Measurements from ENCODE around the gene MLST8. TPM values are rescaled to one million over a fixed set of nuclear protein-coding genes. Genes with fewer than 3 reads are reported as not detected.
A peak's percentile ranks its signal among the peaks of the same experiment; 100 is the strongest.

Gene MLST8
- total and polyA plus RNA-seq, 2 donors (not counting 3 experiments of a cell fraction or from before 2014, with no cell fraction given) = 36.9 to 129 TPM

GRCh38 chr16:2236337-2237101 is 31.3 kb downstream of the MLST8 start, which contains the start of gene DNASE1L2:
Gene DNASE1L2, plus strand, starts transcription at chr16:2236444. Its CDS starts 373 bp downstream, at chr16:2236817.
- TF ChIP-seq MAX (IDR thresholded peaks at IDR 0.05; ENCODE audit: insufficient read depth, insufficient read length) (no peak), JUN (IDR thresholded peaks at IDR 0.05; ENCODE audit: borderline replicate concordance, insufficient read depth, insufficient read length, low read depth) (no peak), EZH2 (IDR thresholded peaks at IDR 0.05; ENCODE audit: borderline replicate concordance, low read depth, low read length, severe bottlenecking) (no peak)
- H3K79me2 ChIP-seq (ENCODE audit: control insufficient read depth, insufficient read depth, low read length) = no peaks in the 10 kb centered on the region
- H3K4me2 ChIP-seq (ENCODE audit: insufficient read depth, low read length) = peak within 1 kb of the TSS; percentile 22
- H4K20me1 ChIP-seq (replicated peaks; ENCODE audit: control insufficient read depth, extremely low read depth, insufficient read depth, low read length) = no peaks in the 10 kb centered on the region
- peaks cover 8 to 34% of the 10 kb centered on the region in 2 experiments for H3K36me3 ChIP-seq (ENCODE audit: control insufficient read depth in 2 of 2, extremely low read depth in 1 of 2, insufficient read depth in 2 of 2, low read length in 2 of 2)
- ChIA-PET CTCF (interaction anchor here (0.9 to 2.4 kb wide), 2 partner anchors 15 to 265 kb away, joined by 3 to 11 read pairs; partner anchors contain the start of gene ECI1), POLR2A (no interaction called here)
- peaks cover 10% of the 10 kb centered on the region for H3K4me1 ChIP-seq (ENCODE audit: control insufficient read depth, extremely low read depth, insufficient read depth, low read length)
- no peak within 1 kb of the TSS for H3K9ac ChIP-seq (replicated peaks; ENCODE audit: extremely low read depth, insufficient read depth, low read length)
- FAIRE-seq (no peak), DNase-seq (ENCODE audit: low read depth, low spot score) (peak; percentile 25)
- peak within 1 kb of the TSS in 1 of 3 experiments; percentile 14 for H3K4me3 ChIP-seq (replicated peaks in 1 of 3; ENCODE audit: insufficient read depth in 1 of 3, low read depth in 1 of 3, low read length in 3 of 3)
- peaks cover 5 to 18% of the 10 kb centered on the region in 2 experiments for H3K27me3 ChIP-seq (ENCODE audit: control insufficient read depth in 2 of 2, insufficient read depth in 2 of 2, low read length in 2 of 2)
- no peaks in the 10 kb centered on the region for H3K9me1 ChIP-seq (replicated peaks; ENCODE audit: control insufficient read depth, extremely low read depth, insufficient read depth, low read length)
- no peak within 1 kb of the TSS for H2AFZ ChIP-seq (ENCODE audit: low read depth, low read length)
- BruUV-seq (replicated peaks) = no TSS peak
- H3K27ac ChIP-seq (ENCODE audit: insufficient read depth, low read depth, low read length) = no peak within 1 kb of the TSS
- dilution Hi-C loops (cut with MboI; ENCODE audit: extremely low pct_ligation_motif_present, low sequenced_read_pairs) = no loop called here
- H3K9me3 ChIP-seq (replicated peaks; ENCODE audit: control insufficient read depth, insufficient read depth, low read length) = no peaks in the 10 kb centered on the region
- intact Hi-C loops (cut with micrococcal nuclease) = no loop called here

GRCh38 chr16:2237102-2237482 is 31.8 kb downstream of the MLST8 start:
- ChIA-PET CTCF (interaction anchor here (0.9 to 2.4 kb wide), 2 partner anchors 15 to 265 kb away, joined by 3 to 11 read pairs; partner anchors contain the start of gene ECI1), POLR2A (no interaction called here)
- Histone ChIP-seq H3K9me3 (replicated peaks; ENCODE audit: control insufficient read depth, insufficient read depth, low read length) (no peaks in the 10 kb centered on the region), H3K4me3 (replicated peaks in 1 of 3; ENCODE audit: insufficient read depth in 1 of 3, low read depth in 1 of 3, low read length in 3 of 3) (peak overlapping the region in 1 of 3 experiments; percentile 6), H3K9ac (replicated peaks; ENCODE audit: extremely low read depth, insufficient read depth, low read length) (no peak overlapping the region), H3K36me3 (ENCODE audit: control insufficient read depth in 2 of 2, extremely low read depth in 1 of 2, insufficient read depth in 2 of 2, low read length in 2 of 2) (peaks cover 5 to 28% of the 10 kb centered on the region in 2 experiments), H3K79me2 (ENCODE audit: control insufficient read depth, insufficient read depth, low read length) (no peaks in the 10 kb centered on the region), H4K20me1 (replicated peaks; ENCODE audit: control insufficient read depth, extremely low read depth, insufficient read depth, low read length) (no peaks in the 10 kb centered on the region), H3K9me1 (replicated peaks; ENCODE audit: control insufficient read depth, extremely low read depth, insufficient read depth, low read length) (no peaks in the 10 kb centered on the region), H3K27me3 (ENCODE audit: control insufficient read depth in 2 of 2, insufficient read depth in 2 of 2, low read length in 2 of 2) (peaks cover 5 to 18% of the 10 kb centered on the region in 2 experiments), H3K4me1 (ENCODE audit: control insufficient read depth, extremely low read depth, insufficient read depth, low read length) (peaks cover 10% of the 10 kb centered on the region), H2AFZ (ENCODE audit: low read depth, low read length) (no peak overlapping the region), H3K27ac (ENCODE audit: insufficient read depth, low read depth, low read length) (no peak overlapping the region), H3K4me2 (ENCODE audit: insufficient read depth, low read length) (no peak overlapping the region)
- no TSS peak for BruUV-seq (replicated peaks)
- FAIRE-seq (no peak), DNase-seq (ENCODE audit: low read depth, low spot score) (no peak)
- TF ChIP-seq GATA2 (IDR thresholded peaks at IDR 0.05; ENCODE audit: insufficient read depth, insufficient read length, low read depth, low read length) (no peak), MAX (IDR thresholded peaks at IDR 0.05; ENCODE audit: insufficient read depth, insufficient read length) (no peak), POLR2A (IDR thresholded peaks at IDR 0.05; ENCODE audit: low read depth, low read length) (no peak), POLR2AphosphoS5 (IDR thresholded peaks at IDR 0.05; ENCODE audit: insufficient read depth, low read depth, low read length) (no peak), EZH2 (IDR thresholded peaks at IDR 0.05; ENCODE audit: borderline replicate concordance, low read depth, low read length, severe bottlenecking) (peak; percentile 84), FOS (IDR thresholded peaks at IDR 0.05; ENCODE audit: borderline replicate concordance, insufficient read depth, low read length) (no peak), JUN (IDR thresholded peaks at IDR 0.05; ENCODE audit: borderline replicate concordance, insufficient read depth, insufficient read length, low read depth) (no peak), MYC (IDR thresholded peaks at IDR 0.05; ENCODE audit: low read depth, low read length) (no peak)
- dilution Hi-C loops (cut with MboI; ENCODE audit: extremely low pct_ligation_motif_present, low sequenced_read_pairs) = no loop called here
- intact Hi-C loops (cut with micrococcal nuclease) = no loop called here

All from endothelial cell of umbilical vein (primary cell).